Measurements from ENCODE around the gene SOCS1.

DNA sequence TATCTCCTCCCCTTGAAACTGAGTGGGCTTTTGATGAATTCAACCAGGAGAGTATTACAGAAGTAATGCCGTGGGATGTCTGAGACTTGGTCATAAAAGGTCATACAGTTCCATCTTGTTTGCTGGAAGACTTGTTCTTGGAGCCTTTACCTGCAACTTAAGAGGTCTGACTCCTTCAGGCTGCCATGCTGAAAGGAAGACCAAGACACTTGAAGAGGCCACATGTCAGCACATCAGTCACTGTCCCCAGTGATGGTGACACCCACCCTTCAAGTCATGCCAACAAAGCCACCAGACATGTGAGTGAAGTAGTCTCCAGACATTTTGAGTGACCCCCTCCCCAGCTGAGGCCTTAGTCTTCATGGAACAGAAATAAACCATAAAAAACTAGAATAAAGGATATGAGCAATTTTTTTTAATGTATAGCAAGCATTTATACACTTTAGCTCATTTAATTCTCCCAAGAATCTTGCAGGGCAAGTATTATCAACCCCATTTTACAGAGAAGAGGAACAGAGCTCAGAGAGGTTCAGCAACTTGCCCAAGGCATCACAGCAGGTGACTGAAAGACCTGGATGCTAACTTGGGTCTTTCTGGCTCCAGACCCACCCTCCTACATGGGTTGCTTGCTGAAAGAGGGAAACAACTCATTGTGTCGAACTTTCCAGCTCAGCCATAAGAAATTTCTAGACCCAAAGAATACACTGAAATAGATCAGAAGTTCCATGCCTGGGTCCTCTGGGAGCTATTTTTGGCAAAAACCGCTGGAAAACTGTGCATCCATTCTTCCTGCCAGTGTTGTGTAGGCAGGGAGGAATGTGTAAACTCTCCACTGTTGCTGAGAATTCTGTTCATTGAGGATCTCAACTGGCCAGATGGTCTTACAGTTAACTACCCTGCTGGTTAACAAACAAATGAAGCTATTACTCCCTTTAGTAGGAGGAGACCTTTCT lies 38.1 kb downstream of the SOCS1 start:
- TF ChIP-seq, protein P1, sequence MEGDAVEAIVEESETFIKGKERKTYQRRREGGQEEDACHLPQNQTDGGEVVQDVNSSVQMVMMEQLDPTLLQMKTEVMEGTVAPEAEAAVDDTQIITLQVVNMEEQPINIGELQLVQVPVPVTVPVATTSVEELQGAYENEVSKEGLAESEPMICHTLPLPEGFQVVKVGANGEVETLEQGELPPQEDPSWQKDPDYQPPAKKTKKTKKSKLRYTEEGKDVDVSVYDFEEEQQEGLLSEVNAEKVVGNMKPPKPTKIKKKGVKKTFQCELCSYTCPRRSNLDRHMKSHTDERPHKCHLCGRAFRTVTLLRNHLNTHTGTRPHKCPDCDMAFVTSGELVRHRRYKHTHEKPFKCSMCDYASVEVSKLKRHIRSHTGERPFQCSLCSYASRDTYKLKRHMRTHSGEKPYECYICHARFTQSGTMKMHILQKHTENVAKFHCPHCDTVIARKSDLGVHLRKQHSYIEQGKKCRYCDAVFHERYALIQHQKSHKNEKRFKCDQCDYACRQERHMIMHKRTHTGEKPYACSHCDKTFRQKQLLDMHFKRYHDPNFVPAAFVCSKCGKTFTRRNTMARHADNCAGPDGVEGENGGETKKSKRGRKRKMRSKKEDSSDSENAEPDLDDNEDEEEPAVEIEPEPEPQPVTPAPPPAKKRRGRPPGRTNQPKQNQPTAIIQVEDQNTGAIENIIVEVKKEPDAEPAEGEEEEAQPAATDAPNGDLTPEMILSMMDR (conservative IDR thresholded peaks at IDR 0.05; ENCODE audit: low read length) = no peak
- TF ChIP-seq EZH2phosphoT487 (IDR thresholded peaks at IDR 0.05; ENCODE audit: borderline replicate concordance) = no peak

Measured in Loucy (cell line).